ENCODE measurements around the gene TDRD10.
A peak's percentile ranks its signal among the peaks of the same experiment; 100 is the strongest.

TDRD10 gene

DNA sequence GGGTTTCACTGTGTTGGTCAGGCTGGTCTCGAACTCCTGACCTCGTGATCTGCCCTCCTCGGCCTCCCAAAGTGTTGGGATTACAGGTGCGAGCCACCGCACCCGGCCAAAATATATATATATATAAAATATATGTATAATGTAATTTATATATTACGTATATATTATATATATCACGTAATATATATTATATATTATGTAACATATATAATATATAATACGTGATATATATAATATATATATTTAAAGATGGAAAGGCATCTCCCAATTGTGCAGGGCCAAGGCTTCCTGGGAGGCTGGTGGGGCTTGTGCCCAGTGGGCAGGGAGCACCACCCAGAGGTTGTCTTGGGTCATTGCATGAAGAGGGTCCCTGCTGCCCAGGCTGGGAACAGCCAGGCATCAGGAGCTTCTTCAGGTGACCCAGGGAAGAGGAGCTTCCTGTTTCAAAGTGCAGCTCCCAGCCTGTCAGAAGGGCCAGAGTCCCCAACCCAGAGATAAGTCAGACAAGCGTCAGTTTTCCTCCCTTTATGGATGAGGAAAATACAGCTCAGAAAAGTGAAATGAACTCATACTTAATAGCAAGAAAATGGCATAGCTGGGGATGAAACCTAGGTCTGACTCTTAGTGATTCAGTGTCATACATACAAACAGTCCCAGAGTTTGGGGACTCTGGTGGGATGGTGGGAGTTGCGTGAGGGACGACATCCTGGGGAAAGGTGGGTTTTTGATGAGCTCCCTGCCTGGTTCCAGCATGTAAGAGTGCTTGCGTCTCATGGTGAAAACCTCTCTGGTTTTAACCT is 44.4 kb downstream of the TDRD10 start:
- DNase-seq (ENCODE audit: low read depth, low spot score) = no peak
- CTCF ChIA-PET = interaction anchor here (0.6 to 6.6 kb wide), 36 partner anchors 9 to 345 kb away, joined by 3 to 118 read pairs (median 4); partner anchors contain the start of gene UBE2Q1
- TF ChIP-seq, protein P1, sequence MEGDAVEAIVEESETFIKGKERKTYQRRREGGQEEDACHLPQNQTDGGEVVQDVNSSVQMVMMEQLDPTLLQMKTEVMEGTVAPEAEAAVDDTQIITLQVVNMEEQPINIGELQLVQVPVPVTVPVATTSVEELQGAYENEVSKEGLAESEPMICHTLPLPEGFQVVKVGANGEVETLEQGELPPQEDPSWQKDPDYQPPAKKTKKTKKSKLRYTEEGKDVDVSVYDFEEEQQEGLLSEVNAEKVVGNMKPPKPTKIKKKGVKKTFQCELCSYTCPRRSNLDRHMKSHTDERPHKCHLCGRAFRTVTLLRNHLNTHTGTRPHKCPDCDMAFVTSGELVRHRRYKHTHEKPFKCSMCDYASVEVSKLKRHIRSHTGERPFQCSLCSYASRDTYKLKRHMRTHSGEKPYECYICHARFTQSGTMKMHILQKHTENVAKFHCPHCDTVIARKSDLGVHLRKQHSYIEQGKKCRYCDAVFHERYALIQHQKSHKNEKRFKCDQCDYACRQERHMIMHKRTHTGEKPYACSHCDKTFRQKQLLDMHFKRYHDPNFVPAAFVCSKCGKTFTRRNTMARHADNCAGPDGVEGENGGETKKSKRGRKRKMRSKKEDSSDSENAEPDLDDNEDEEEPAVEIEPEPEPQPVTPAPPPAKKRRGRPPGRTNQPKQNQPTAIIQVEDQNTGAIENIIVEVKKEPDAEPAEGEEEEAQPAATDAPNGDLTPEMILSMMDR (IDR thresholded peaks at IDR 0.05; ENCODE audit: insufficient read depth, low read length, missing control alignments) = peak; percentile 85
- no peak overlapping the region for H3K4me3 ChIP-seq (ENCODE audit: low read depth, low read length)
- POLR2A ChIA-PET = interaction anchor here (0.6 kb wide), 1 partner anchor 218 kb away, joined by 3 read pairs; no protein-coding TSS in a partner anchor

DNA sequence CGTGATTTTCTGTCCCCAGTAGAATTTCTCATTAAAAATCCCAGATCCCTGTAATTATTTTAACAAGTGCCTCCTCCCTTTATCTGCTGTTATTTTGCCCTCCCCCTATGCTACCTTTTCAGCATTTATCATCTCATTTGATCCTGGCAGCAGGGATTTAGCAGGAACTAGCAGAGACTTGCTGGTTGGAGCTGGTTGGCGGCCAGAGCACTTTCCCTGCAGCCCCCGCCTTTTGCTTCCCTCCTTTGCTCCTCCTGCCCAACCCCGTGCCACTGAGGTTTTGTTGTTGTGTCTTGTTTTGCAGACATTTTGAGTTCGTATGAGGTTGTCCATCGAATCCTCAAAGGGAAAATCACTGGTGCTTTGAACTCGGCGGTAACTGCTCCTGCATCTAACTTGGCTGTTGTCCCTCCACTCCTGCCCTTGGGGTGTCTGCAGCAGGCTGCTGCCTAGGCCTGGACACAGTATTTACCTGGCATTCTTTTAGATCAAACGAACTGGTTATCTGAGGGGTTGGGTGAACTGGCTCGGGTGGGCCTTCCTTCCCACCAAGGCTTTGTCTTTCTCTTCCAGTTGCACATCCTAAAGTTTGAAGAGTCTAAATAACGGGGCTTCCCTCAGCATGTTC is 45.2 kb downstream of the TDRD10 start:
- no peak for DNase-seq (ENCODE audit: low read depth, low spot score)
- H3K4me3 ChIP-seq (ENCODE audit: low read depth, low read length) = no peak overlapping the region
- TF ChIP-seq, protein P1 (IDR thresholded peaks at IDR 0.05; ENCODE audit: insufficient read depth, low read length, missing control alignments) = no peak
- CTCF ChIA-PET = interaction anchor here (0.6 to 6.6 kb wide), 35 partner anchors 9 to 344 kb away, joined by 3 to 118 read pairs (median 3); partner anchors contain the start of gene UBE2Q1
- POLR2A ChIA-PET = no interaction called here

DNA sequence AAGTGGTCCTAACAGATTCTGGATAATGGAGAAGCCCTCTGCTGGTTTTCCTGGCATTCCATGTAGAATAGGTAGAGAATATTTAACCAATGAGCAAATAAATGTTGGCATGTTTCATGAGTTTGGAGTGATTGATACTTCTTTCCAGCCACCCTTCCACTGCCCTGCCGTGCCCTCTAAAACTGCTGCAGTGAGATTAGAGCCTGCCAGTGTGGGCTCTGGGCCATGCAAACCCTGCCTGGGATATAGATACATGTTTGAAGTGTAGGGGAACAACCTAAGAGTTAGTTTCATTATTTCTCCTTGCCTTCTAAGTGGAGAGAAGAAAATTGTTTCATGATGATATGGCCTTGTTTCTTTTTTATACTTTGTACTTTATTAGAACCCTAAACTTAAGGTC is 46.0 kb downstream of the TDRD10 start:
- no peak overlapping the region for H3K4me3 ChIP-seq (ENCODE audit: low read depth, low read length)
- TF ChIP-seq, protein P1 (IDR thresholded peaks at IDR 0.05; ENCODE audit: insufficient read depth, low read length, missing control alignments) = no peak
- DNase-seq (ENCODE audit: low read depth, low spot score) = no peak
- ChIA-PET POLR2A (no interaction called here), CTCF (interaction anchor here (1.1 to 6.6 kb wide), 2 partner anchors 13 to 66 kb away, joined by 3 to 118 read pairs; no protein-coding TSS in a partner anchor)

DNA sequence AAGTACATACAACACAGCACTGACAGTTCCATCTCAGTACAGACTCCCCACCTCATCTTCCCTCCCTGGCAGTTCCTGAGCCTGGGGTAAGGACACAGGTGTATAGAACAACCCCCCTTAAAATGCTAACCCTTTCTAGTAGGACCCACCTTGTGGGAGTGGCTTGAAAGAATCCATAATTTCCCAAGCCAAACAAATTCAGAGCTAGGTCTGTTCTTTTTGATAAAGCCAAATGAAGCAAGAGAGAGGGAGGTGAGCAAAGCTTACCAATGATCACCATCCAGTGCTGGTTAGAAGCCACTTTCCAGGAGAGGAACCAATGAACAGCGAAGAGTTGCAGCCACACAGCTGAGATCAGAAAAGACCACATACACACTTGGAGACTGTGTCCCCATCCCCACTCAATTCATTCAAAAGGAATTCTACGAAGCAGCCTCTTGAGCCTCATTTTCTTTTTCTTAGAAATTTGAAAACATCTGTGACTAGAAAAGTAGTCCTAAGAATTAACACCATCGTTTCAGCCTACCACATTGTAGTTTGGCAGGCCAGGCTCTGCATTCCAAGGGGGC is 47.3 kb downstream of the TDRD10 start:
- H3K4me3 ChIP-seq (ENCODE audit: low read depth, low read length) = no peak overlapping the region
- ChIA-PET CTCF (interaction anchor here (1.4 to 6.6 kb wide), 4 partner anchors 11 to 224 kb away, joined by 3 to 118 read pairs (median 5); partner anchors contain the start of gene ATP8B2), POLR2A (no interaction called here)

DNA sequence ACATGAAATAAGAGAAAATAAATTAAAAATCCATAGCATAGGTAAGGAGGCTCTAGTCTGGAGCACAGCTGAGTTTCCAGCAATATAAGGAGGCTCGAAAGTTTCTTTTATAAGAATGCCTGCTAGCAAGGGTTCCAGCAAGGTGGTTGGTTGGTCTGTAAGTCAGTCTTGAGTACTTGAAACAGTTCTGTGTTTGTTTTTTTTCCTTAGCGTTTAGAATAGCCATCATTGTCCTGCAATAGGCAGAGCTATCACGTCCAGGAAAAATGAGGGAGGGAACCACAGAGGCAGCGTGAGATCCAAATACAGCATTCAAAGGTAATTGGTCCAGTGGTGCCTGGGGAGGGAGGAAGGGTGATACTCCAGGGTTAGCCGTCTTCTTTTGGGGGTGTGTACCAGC is 48.1 kb downstream of the TDRD10 start:
- no peak for DNase-seq (ENCODE audit: low read depth, low spot score)
- TF ChIP-seq, protein P1 (IDR thresholded peaks at IDR 0.05; ENCODE audit: insufficient read depth, low read length, missing control alignments) = no peak
- POLR2A ChIA-PET = no interaction called here
- CTCF ChIA-PET = interaction anchor here (1.5 to 6.6 kb wide), 3 partner anchors 10 to 68 kb away, joined by 3 to 118 read pairs (median 7); no protein-coding TSS in a partner anchor
- H3K4me3 ChIP-seq (ENCODE audit: low read depth, low read length) = no peak overlapping the region

More for the DNA sequence above, 47.3 kb downstream of the TDRD10 start:
- DNase-seq (ENCODE audit: low read depth, low spot score) = no peak
- TF ChIP-seq, protein P1 (IDR thresholded peaks at IDR 0.05; ENCODE audit: insufficient read depth, low read length, missing control alignments) = no peak
